GM19351 (cell line): ENCODE data around the gene AIG1.
"Not testable (repeated sequence)": the region's sequence is repeated elsewhere in the genome, so short reads cannot be mapped to it uniquely, and the experiment has no call there.

ENCODE experiments used
- ATAC-seq: cut with Tn5 transposase; IDR thresholded peaks from one replicate; pipeline ENCODE4 v1.9.1; 2021; ENCODE audit warnings: mild to moderate bottlenecking, moderate library complexity; ENCODE audit not compliant: unreplicated experiment

AIG1 gene

DNA sequence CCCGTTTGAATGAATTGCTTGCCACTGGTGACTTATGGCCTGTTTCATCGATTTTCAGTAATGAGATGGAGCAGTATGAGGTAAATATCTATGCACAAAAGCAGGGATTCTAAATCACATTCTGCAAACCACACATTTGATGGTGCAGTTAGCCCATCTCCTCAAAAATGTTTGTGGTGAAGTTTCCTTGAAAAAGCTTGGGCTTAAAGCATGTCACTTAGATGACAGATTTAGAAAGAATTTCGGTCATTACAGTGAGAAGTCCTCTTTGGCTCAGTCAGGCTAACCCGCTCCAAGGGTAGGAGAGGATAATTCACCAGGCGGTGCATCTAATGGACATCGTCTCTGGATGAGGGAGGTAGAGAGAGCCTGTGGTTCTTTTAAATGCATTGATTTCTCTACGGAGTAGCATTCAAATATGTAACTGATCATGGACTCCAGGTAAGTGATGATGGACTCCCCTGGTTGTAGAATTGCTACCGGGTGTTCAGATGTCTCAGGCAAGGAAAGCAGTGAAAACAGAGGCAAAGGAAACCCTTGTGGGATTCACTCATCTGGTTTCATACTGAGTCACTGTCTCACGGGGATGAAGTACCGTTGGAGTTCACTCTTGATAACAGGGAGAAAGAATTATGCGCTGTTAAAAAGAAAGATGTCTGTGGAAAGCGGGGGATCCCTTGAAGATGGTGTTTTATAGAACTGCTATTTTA lies 65.3 kb downstream of the AIG1 start:
- no peak for ATAC-seq

- ATAC-seq, result no peak
Measured at GRCh38 chr6:143126574-143126941, 65.9 kb downstream of the AIG1 start.

DNA sequence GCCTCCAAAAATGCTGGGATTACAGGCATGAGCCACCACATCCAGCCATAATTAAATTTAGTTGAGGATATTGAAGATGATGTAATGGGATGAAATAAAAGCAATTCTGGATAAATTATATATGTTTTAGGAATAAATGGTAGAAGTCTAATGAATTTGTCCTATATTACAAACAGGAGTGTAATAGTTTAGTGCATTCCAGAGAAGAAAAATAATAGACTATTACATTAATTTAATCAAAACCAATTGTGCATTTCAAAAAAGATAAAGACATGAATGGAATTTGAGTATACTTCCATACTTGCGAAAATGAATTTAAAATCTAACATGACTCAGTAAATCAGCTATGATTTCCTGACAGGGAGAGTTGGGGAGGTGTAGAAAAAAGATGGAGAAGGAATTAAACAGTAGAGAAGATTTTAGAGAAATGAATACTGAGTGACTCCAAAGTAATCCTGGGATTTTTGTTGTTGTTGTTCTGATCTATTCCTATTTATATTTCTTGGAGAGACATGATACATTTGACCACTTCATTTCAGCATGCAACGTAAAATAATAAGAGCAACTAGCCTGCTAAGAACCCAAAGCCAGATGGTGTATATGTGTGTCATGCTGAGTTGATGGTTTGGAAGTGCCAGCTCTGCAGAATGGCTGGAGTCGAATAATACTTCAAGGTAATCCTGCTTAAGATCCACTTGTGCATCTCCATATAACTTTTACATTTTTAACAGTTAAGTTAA lies 67.4 kb downstream of the AIG1 start:
- ATAC-seq, result no peak

- ATAC-seq, result no peak
Measured at GRCh38 chr6:143128681-143129015, 68.0 kb downstream of the AIG1 start.

DNA sequence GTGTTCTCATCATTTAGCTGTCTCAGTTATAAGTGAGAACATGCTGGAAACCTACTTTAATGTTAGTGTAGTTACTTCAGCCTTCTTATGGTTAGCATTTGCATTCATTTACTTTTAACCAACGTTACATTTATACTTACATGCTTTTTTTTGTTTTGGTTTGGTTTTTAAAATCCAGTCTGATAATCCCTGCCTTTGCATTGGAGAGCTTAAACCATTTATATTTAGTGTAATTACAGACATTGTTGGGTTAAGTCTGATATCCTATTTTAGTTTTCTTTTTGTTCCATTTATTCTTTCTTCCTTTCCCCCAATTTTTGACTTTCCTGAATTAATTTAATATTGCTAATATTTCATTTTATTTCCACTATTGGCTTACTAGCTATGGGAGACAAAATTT lies 70.2 kb downstream of the AIG1 start:
- no peak for ATAC-seq

DNA sequence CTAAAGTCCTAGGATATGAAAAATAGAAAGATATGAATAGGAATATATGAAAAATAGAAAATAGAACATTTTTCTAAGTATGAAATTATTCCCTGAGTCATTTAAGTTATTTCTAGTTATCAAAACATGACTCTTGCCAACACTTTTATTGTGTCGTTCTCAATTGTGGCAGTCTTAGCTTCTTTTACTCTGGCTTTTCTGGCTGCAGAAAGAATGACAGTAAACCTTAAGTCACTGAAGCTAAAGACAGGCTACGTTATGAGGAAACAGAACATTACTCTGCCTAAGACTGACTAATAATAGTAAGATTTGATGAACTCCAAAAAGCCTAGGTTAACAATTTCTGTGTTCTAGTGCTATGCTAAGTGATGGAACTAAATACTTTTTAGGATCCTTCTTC lies 74.6 kb downstream of the AIG1 start:
- no peak for ATAC-seq

- ATAC-seq, result no peak
Measured at GRCh38 chr6:143135797-143136561, 75.3 kb downstream of the AIG1 start.

- no peak for ATAC-seq
Measured at GRCh38 chr6:143136647-143137046, 76.0 kb downstream of the AIG1 start.

GRCh38 chr6:143139239-143139784 lies 78.6 kb downstream of the AIG1 start:
- no peak for ATAC-seq

GRCh38 chr6:143139884-143140283 lies 79.2 kb downstream of the AIG1 start:
- not testable (repeated sequence) for ATAC-seq

GRCh38 chr6:143140767-143141166 lies 80.1 kb downstream of the AIG1 start:
- ATAC-seq, result no peak

DNA sequence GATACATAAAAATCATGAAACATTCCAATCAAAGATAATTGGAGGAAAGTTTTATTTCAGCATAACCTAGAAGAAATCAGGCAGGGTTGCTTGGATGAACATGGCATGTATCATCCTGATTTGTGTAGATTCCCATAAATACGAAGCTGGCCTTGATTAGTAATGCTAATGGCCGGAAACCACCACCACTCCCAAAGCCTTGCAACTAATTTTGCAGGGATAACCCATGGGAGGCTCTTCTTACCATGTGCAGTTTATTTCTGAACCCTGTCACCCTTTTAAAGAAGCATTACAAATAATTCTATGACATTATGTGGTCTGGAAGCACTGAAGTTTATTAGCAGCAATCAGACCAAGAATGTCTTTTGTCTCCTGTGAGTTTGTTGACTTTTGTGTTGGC lies 80.8 kb downstream of the AIG1 start:
- ATAC-seq, result no peak

- peak; percentile 78 for ATAC-seq
Measured at GRCh38 chr6:143146186-143146851, 85.6 kb downstream of the AIG1 start.

DNA sequence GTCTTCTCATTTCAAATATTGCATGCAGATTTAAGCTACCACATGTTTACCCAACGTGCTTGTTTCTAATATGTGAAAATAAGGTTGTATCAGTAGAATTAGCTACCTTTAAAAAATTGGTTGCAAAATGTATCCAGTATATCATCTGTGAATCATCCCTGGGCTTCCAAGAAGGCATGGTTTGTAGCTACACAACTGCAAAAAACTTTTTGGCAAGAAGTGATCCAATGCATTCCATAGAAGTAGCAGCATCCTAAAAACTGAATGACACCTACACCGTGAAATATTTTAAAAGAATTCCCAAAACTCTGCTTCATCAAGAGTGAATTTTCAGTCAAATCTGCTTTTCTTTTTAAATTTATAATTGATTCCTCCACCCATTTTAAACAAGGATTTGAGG lies 89.1 kb downstream of the AIG1 start:
- ATAC-seq, result no peak

DNA sequence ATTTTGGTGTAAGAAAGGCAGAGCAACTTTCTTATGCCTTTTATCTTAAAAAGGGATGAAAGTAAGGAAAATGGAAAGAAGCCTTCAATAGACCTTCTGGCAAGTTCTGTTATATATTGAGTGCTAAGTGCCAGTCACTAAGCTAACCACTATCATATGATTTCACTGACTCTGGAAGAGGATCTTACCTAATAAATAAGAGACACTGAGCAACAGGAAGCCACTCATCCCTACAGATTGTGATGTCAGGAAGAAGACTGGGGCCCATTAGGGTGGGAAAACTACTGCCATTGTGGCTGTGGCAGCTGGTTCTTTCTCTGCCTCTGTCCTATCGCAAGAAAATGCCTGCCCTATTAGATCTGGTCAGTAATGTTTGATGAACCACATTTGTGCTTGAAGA lies 89.6 kb downstream of the AIG1 start:
- no peak for ATAC-seq

- no peak for ATAC-seq
Measured at GRCh38 chr6:143151381-143151780, 90.7 kb downstream of the AIG1 start.

DNA sequence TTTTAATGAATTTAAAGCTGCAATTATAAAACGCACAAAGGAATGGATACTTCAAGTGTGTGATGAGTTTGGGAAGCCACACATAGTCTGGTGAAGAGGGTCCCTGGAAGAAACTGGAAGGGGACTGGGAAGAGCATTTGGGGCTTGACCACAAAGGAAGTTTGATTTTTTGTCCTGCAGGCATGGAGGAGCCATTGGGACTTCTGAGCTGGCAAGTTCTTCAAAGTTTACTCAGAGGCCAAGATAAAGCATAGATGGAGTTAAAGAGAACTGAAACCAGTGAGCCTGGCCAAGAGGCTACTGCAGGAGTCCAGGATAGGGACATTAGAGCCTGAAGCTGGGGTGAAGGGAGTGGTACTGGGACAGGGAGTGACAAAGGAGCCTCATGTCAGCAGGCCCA lies 95.0 kb downstream of the AIG1 start:
- ATAC-seq, result no peak

- ATAC-seq, result no peak
Measured at GRCh38 chr6:143157131-143157530, 96.4 kb downstream of the AIG1 start.

DNA sequence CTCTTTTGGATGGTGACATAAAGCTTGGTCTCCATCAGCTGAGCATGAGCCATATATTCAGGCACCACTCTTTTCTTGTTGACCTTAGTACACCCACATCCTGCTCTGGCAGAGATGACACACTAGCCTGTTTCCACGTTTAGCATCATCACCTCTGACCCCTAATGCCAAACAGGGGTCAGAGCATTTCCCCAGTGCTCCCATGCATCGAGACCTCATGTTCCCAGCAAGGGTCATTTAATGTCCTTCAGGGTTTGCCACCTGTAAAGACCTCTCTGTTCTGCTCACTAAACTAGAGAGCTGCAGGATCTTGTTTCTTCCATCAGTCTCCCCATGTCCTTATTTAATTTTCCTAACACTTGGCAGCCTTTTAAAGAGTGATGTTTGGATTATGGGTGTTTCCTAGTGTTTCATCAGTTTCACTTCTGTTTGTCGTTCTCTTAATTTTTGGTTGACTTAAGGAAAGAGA lies 97.5 kb downstream of the AIG1 start:
- peak; percentile 56 for ATAC-seq

- no peak for ATAC-seq
Measured at GRCh38 chr6:143159001-143159400, 98.3 kb downstream of the AIG1 start.

DNA sequence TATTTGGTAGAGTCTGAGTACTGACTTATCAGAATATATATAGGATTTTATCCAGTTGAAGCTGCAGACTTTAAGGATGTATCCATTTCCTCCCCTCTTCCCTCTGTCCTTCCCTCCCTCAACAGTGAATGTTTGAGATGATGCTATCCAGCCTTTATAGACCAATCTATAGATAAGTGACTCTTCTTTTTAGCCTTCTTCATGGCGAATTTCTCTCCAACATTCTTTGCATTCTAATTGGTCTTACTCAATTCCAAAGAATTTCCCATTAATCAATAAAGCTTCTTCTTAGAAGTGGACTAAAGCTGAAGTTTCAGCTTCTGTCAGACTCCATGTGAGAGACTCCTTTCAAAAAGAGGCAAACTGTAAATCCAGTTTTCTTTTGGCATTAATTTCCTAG lies 99.3 kb downstream of the AIG1 start:
- no peak for ATAC-seq
